GM12874 (cell line): ENCODE data around the gene NPL.

Source experiments
- CTCF ChIP-seq: IDR thresholded peaks from 2 replicates; pipeline ENCODE4 v1.5.1; 2011; ENCODE audit warnings: low read depth, mild to moderate bottlenecking, control low read depth, low read length, moderate library complexity; ENCODE audit not compliant: insufficient read depth

Gene NPL

GRCh38 chr1:182826892-182827291, 37.3 kb downstream of the NPL start:
- TF ChIP-seq CTCF: no peak

GRCh38 chr1:182829285-182829932, 39.8 kb downstream of the NPL start:
- TF ChIP-seq CTCF: no peak

- TF ChIP-seq CTCF: no peak
Measured at GRCh38 chr1:182833271-182833670, 43.7 kb downstream of the NPL start.

- TF ChIP-seq CTCF: no peak
Measured at GRCh38 chr1:182834326-182834725, 44.8 kb downstream of the NPL start.

- no peak for TF ChIP-seq CTCF
Measured at GRCh38 chr1:182835806-182836205, 46.2 kb downstream of the NPL start.

GRCh38 chr1:182839209-182840066, 49.9 kb downstream of the NPL start, which contains the start of gene DHX9:
Gene DHX9 (plus strand): TSS chr1:182839347. CDS start chr1:182842567, 3,220 bp downstream.
- TF ChIP-seq CTCF: no peak; the same call in 1 of the 2 replicates

- TF ChIP-seq CTCF: no peak
Measured at GRCh38 chr1:182841368-182841988, 51.9 kb downstream of the NPL start.
